Cerebellar cortex (tissue), 1 donor: ENCODE results near the gene KIDINS220.

ENCODE experiments used
- DNase-seq: peaks from one replicate; pipeline ENCODE4 v3.0.0-alpha.2; 2015; ENCODE audit warnings: low spot score

KIDINS220 gene

DNA sequence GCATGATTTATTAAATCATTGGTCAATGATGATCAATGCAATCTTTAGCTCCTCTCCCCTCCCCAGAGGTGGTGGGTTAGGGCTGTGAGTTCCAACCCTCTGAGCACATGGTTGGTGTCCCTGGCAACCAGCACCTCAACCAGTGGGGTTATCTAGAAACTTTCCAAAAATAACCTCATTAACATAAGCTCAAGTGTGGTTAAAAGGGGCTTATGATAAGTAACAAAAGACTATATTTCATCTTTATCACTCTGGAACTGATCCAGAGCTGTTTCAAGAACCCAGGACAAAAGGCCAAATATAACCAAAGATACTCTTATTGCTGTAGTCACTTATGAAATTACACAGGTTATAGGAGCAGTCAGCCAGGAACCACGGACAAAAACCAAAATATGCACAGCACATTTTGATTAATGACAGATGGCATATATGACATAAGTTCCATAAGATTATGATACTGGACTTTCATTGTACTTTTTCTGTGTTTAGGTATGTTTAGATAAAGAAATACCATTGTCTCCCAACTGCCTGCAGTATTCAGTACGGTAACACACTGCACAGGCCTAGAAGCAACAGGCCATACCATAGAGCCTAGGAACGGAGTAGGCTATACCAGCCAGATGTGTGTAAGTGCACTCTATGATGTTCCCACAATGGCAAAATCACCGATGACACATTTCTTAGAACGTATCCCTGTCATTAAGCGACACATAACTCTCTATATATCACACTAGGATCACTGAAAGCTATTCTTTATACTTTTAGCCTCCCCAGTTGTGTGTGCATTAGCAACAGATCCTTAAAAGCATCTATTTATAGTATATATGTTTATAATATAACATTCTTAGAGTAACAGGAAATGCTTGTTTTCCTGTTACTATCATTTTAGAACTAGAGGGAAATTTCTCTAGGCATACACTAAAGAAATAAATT, 31.9 kb downstream of the KIDINS220 start:
- no peak for DNase-seq

DNA sequence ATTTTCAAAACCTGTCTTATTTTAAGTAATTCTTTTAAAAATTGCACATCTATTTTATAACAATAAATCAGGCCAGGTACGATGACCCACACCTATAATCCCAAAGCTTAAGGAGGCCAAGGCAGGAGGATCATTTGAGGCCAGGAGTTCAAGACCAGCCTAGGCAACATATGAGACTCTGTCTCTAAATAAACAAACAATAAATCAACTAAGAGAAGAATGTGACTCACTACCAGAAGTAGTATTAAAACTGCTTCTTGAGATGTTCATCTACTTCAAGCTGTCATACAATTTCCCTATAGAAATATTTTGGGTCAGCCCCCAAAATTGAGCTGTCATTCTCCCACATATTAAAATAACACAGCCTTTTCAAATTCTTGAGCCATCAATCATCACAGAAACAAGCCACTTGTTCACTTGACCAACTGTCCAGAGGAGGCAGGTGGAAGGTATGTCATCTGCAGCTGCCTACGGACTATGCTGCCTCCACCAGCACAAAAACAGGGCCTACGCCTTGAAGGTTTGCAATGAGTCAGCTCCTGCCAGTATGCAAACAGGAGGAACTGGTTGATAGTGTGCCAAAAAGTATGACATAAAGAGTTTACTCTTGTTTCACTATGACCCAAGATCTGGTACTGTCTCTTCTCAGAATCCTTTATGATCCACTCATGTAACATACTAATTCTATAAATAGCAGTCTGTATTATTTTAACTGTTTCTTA, 33.6 kb downstream of the KIDINS220 start:
- DNase-seq, result peak; percentile 32

DNA sequence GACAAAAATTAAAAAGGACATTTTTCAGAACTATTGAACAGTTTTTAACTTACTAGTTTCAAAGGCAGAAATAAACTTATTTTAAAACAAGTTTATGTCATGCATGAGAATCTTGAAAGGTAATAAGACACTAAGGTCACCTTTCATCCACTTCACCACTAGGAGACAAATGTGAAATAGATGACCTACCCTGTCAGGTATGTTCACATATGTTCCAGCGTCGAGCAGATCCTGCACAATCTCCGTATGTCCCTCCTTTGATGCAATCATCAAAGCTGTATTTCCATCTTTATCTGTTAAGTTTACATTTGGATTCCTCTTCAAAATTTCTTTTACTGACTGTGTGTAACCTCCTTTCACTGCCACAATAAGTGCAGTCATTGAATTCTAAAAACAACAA, 34.7 kb downstream of the KIDINS220 start:
- no peak for DNase-seq

DNA sequence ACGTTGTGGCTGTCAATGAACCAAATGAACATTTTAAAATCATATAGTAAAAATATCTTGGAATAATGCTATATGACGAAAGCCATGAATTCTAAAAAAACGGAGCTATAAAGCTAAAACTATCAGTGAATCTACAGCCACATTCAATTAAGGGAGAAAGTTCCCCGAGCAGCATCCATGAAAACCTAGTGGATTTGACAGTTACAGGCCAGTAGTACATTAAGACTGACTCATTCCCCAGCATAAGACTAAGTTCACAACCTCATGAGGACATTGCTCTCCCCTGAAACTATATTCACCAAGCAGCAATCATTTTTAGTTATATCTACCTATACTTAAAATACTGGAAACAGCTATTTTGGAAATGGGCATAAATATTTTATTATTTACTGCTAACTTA, 36.6 kb downstream of the KIDINS220 start:
- DNase-seq, result no peak

DNA sequence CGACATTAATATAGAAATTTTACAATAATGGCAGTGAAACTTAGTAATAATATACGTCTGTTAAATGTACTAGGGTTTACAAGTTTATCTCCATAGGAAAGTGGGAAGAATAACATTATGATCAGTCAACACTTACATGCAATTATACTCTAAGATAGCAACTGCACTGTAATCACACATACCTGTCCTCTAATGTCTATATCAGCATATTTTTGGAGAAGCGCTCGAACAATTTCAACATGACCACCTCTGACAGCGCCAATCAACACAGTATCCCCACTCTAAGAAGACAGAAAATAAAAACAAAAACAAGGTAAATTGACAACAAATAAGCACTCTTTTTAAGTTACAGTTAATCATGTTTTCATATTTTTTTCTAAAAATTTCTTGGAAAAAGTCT, 37.2 kb downstream of the KIDINS220 start:
- no peak for DNase-seq

DNA sequence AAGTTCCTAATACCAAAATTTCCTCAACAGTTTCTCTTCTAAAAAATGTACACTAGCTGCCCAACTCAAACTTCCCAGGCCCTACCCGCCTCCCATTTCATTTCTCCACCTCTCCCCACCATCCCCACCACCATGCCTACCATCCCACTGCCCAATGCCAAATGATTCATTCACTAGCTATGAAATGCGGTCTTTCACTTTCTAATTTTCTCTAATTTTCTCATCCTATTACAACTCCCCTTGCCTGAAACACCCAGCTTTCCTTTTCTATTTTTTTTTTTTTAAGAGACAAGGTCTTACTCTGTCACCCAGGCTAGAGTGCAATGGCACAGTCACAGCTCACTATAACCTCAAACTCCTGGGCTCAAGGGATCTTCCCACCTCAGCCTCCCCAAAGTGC, 38.4 kb downstream of the KIDINS220 start:
- DNase-seq, result no peak

DNA sequence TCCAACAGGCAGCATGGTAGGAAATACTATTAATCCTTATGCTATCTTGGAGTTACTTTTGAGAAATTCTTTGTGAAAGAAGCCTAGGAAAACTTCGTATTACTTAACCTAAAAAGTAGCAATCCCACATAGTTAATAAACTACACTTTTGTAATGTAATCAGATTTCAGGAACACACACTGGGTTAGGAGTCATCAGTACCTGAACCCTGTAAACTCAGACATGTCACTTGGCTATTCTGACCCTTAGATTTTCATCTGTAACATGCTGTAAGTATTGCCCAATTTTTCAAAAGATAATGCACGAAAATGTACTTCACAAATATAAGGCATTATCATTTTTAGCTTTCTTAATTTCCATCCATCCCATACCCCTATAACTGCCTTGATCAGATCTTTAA, 39.0 kb downstream of the KIDINS220 start:
- no peak for DNase-seq

DNA sequence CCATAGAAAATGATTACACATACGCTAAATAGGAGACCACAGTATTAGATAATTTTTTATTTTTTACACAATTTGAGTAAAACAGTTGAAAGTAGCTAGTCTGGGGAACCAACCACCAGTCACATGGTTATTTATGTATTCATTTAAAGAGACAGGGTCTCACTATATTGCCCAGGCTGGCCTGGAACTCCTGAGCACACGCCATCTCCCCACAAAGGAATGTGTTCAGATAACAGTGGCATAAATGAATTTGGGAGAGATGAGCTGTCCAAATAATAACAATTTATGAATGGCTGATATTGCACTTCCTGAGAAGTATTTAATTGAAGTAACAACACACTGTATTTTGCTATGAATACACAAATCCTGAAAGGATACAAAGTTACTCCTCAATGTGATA, 39.7 kb downstream of the KIDINS220 start:
- DNase-seq, result no peak

DNA sequence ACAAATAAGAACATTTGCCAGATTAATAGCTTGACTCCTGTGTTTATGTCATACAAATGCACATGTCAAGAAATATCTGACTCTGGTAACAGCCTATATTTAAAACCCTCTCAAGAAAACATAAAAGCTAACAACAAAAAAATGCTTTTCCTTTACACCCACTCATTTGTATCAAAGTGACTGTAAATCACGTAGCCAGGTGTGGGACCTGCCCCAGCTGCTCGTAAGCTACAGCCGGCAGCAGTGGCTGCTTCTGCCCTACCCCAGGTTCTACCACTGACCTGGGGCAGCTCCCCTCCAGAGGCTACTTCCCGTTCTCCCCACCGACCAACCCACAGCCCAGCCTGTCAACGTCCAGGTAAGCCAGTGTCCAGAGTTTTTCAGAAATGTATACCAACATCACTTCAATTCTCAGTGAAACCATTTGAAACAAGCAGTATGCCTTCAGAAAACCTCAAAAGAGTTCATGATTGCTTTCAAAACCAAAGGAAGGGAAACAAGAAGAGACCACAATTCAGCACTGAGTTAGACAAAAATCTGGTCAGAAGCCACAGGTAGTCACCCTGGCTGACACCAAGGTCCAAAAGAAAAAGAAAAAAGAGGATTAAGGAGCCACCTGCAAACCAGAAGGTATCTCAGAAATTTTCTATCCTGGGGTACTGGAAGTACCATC, 40.4 kb downstream of the KIDINS220 start:
- no peak for DNase-seq

DNA sequence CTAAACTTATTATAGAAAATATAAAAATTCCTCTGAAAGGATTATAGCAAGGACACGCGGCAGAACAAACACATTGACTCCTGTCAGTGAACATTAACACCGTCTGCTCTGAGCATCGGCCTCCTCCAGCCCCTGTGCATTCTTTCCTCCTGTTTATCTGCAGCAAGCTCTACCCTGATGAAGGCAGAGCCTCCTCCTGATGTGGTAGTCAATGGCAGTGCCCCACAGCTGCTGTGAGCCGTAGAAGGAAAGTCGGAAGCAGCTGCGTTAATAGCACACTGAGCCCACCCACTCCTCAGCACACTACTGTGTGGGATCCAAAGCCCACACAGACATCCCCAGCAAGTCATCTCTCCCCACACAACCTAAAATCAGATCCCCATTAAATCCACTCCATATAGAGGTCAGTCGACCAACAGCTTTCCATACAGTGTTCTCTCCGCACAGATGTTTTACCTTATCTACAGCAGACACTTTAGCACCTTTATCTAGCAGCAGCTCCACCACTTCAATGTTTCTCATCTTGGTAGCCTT, 41.0 kb downstream of the KIDINS220 start:
- DNase-seq, result no peak

DNA sequence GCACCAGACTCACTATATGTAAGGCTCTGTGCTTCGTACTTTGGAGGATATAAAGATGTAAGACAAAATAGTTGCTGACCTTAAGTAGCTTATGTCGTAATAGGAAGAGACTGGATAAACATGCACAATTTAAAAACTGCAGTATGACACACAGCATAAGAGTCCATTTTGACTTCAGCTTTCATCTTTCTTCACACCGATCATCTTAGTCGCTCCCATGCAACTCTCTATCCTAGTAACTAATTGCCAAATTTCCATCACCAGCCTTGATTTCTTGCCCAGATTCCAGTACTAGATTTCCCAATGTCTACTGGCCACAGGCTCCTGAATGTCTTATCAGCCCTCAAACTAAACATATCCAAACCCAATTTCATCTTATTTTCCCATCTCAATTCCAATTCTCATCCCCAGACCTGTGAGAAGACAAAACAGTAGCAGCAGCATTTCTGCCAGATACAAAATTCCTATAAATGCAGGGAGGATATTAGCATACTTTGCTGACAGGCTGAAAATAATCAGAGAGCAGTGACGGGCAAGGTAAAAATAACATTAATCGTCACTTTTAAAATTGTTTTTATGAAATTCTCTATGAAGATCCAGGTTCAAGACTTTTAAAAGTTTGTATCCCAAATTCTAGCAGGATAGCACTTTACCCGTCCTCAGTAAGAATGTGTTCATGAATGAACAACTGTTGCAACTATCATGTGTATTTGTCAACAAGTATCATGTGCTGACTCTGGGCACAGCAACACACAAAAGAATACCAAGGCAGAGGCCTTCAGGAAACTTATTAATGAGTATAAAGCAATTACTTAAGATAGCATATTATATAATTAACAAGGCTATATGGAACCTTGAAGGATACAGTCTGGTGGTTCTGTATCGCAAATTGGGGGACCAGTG, 42.2 kb downstream of the KIDINS220 start:
- DNase-seq, result no peak

DNA sequence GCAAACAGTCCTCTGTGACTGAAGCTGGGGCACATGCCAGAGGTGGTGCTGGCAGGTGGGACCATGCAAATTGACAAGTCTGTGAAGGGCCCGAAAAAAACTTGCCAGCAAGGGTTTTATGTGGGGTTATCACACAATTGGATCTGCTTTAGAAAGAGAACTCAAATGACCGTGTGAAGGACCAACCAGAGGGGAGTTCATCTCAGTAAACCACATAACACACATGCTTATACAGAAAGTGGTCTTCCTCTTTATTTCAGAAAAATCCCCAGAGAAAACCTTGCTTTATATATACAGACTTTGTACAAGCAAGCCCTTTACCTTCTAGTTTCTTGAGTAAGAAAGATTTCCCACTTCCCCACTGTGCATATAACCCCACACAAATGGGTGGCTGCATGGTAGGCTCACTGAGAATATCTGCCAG, 46.7 kb downstream of the KIDINS220 start:
- DNase-seq, result no peak

DNA sequence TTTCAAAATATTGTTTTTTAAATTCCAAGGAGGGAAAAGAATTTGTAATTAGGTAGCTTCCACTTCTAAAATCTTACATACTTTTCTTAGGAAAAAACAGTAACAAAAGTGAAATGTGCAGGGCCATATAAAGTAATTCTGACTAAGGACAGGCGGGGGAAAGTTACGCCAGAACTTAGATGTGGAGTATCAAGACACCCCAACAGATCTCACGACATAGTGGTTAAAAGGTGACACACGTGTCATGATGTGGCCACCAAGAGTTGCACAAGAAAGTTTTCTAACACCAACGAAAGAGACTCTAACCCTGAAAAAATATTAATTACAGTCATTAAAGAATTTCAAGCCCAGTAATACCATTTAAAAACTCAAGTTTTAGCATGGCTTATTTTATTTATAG, 51.0 kb downstream of the KIDINS220 start:
- no peak for DNase-seq

DNA sequence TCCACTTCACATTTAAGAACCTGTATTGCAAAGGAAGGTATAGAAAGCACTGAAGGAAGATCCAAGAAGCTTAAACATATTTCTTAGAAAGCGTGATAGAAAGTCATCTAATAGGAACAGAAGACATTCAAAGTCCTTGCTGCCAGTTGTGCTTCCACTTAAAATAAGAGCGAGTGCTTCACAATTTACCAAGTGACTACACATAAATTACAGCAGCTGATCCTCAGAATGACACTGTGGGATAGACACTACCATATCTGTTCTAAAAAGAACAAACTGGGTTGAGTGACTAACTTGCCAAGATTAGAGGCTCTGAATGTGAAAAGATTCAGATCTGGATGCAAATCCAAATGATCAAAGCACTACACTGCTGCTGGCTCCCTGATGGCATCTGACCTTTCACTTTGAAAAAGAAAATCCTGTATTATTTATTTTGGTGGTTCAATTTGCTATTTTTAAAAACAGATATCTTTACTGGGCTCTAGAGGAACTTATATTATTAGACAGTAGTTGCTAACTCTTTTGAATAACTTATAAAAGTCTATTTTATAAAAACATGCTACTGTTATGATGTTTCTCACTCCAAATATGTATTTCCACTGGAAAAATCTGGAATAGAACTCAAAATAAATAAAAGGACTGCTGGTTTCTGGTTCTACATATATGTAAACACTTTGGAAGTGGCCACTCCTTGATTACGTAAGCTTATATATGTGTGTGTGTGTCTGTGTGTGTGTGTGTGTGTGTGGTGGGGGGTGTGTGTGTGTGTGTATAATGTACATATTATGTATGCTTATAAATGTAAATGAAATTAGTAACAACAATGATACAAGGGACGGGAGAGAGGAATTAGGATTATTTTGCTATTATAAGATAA, 57.4 kb downstream of the KIDINS220 start:
- no peak for DNase-seq

DNA sequence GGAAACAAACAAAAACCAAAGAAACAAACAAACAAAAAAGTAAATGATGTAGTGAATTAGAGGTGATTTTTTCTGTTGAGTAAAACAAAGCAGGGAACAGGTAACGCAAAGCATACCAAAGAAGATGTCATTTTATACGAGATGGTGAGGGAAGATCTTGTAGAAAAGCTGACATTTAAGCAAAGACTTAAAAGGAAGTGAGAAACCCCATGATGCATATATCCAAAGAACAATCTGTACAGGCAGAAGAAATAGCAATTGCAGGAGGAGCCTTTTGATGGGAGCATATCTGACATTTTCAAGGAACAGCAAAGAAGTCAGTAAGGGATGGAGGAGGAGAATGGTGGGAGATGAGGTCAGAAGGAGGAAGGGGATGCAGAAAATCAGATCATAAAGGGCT, 63.0 kb downstream of the KIDINS220 start:
- DNase-seq, result no peak

DNA sequence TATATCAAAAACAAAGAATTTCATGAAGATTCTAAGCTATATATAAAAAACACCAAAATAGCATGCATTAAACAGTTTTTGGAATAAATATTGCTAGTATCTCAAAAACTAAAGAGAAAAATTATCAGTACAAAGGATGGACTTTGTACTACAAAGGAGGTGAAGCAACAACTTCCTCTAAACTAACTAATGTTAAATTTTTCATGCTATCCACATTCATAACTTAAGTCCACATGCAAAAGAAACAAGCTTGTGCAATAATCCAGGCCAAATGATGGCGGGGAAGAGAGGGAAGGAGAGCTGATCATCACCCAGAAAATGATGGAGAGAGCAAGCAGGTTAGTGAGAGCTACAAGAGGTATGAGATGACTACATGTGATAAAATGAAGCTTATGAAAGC, 70.1 kb downstream of the KIDINS220 start:
- DNase-seq, result no peak

DNA sequence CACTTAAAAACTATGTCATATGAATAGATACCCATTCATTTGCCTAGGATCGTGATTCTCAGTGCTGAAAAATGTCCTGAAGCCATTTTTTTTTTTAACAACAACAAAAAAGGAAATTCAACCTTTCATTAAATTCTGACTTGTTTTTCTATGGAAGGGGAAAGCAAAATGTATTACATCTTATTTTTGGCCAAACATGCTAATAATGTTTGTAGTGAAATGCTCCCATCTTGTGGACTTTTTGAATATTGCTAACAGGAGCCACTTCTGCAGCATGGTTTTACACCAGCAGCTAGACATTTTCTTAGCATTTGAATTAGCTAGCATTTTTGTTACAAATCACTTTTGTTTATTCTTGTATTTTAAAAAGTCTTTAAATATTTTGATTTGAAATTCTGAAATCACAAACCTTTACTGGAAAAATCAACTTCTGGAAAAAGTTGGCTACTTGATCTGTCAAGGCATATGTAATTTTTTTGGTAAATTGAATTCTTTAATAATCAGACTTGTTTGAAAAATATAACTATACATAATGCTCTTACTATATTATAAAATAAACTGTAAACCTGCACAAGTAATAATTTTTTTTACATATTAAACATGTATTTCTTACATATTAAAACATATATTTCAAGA, 75.8 kb downstream of the KIDINS220 start:
- peak; percentile 63 for DNase-seq

DNA sequence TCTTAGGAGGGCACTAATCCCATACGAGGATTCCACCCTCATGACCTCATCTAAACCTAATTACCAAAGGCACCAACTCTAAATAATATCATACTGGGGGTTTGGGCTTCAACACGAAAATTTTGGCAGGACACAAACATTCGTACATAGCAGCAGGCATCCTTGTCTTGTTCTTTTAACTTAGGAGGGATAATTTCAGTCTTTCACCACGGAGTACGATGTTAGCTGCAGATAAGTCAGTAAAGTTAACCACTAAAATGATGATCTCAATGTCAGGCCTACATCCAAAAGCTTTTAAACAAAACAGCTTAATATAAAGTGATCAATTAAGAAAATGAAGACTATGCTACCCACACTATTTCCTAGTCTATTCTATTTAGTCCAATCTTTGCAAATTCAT, 80.7 kb downstream of the KIDINS220 start:
- no peak for DNase-seq

DNA sequence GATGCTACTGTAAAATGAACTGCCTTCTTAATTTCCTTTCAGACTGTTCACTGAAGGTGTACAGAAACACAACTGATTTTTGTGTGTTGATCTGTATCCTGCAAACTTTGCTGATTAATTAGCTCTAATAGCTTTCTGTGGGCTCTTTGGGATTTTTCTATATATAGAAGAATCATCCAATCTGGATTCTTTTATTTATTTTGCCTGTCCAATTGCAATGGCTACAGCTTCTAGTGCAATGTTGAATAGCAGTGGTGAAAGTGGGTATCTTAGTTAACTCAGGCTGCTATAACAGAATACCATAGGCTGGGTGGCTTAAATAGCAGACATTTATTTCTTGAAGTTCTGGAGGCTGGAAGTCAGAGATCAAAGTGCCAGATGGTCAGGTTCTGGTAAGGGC, 81.2 kb downstream of the KIDINS220 start:
- DNase-seq, result no peak
